GM18498 (cell line): ENCODE data around the gene ZNF366.

Experiments
- ATAC-seq: cut with Tn5 transposase; IDR thresholded peaks from one replicate; pipeline ENCODE4 v1.9.1; 2021; ENCODE audit warnings: mild to moderate bottlenecking, moderate library complexity; ENCODE audit not compliant: unreplicated experiment

ZNF366 gene

GRCh38 chr5:72507231-72507906 lies at the start of gene ZNF366:
ZNF366 (minus strand) TSS chr5:72507410; CDS start chr5:72461496, 45,914 bp downstream.
- ATAC-seq = no peak

GRCh38 chr5:72556351-72557166 lies 49.3 kb upstream of the ZNF366 start:
- ATAC-seq = peak; percentile 89

- no peak for ATAC-seq
Measured at GRCh38 chr5:72555871-72556270, 48.7 kb upstream of the ZNF366 start.

- ATAC-seq = no peak
Measured at GRCh38 chr5:72554897-72555296, 47.7 kb upstream of the ZNF366 start.

DNA sequence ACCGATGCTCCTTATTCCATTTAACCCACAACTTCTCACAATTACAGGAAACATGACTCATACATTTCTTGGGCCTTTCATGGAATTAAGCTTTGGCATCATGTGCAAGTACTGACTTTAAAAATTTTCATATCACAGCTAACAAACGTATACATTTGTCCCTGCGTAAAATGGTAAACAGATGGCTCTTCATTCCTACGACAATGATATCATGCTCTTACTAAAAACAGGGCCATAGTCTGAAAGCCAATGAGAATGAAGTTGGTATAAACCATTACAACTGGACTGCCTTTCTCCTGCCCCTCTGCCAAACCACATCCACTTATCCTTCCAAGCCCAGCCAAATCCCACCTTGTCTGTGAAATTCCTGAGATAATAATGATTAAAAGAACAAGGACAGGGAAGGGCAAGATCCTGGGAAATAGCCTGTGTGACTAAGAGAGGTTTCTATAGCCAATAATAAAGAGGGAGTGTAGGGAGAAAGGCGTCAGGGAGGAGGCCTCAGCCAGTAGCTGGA lies 44.9 kb upstream of the ZNF366 start:
- ATAC-seq = no peak

DNA sequence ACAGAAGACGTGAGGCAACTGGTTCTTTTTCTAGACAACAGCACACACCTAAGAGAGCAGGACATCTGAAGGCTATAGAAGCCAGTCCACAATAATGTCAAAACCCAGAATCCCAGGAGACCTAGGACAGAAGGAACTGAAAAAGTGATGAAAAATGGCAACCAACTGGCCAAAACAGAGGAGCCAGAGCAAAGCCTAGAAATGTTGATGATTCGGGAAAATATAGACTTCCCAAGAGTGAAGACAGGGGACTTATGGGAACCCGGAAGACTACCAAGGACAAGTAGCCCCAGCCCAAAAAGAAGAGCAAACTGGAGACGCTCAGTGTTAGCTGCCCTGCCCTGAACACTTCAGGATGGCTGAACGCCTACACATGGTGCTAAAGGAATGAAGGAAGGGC lies 43.4 kb upstream of the ZNF366 start:
- ATAC-seq = no peak

DNA sequence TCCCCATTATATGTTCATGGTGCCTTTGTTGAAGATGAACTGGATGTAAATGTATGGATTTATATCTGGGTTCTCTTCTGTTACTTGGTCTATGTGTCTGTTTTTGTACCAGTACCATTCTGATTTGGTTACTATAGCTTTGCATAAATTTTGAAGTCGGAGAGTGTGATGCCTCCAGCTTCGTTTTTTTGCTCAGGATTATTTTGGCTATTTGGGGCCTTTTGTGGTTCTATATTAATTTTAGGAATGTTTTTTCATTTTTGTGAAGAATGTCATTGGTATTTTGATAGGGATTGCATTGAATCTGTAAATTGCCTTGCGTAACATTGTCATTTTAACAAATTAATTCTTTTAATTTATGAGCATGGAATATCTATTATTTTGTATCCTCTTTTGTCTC lies 36.6 kb upstream of the ZNF366 start:
- no peak for ATAC-seq

DNA sequence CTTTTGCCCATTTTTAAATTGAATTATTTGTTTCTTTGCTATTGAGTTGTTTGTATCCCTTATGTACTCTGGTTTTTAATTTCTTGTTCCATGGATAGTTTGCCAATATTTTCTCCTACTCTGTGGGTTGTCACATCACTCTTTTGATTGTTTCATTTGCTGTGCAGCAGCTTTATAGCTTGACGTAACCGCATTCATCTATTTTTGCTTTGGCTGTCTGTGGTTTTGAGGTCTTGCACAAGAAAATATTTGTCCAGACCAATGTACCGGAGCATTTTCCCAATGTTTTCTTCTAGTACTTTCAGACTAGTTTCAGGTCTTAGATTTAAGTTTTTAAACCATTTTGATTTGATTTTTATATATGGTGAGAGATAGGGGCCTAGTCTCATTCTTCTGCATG lies 36.2 kb upstream of the ZNF366 start:
- no peak for ATAC-seq

GRCh38 chr5:72542695-72543094 lies 35.5 kb upstream of the ZNF366 start:
- no peak for ATAC-seq

- ATAC-seq = no peak
Measured at GRCh38 chr5:72541501-72542225, 34.5 kb upstream of the ZNF366 start.

GRCh38 chr5:72540759-72541438 lies 33.7 kb upstream of the ZNF366 start:
- no peak for ATAC-seq

DNA sequence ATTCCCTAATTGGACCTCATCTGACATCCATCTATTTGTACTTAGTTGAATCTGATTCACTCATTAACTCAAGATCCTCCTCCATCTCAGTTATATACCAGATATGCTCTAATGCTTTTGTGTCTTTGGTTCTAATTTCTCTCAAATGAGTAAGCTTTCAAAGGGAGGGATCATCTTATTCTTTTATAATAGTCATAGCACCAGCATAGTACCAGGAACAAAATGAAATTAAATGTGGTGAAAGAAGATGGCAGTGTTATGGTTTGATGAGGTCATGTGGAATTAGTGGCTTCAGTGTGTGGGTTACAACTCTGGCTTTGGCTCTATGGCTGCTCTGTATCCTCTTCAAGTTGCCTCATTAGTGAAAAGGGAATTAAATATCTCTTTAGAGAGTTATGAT lies 32.5 kb upstream of the ZNF366 start:
- no peak for ATAC-seq

GRCh38 chr5:72539038-72539437 lies 31.8 kb upstream of the ZNF366 start:
- no peak for ATAC-seq

- no peak for ATAC-seq
Measured at GRCh38 chr5:72537166-72537565, 30.0 kb upstream of the ZNF366 start.

DNA sequence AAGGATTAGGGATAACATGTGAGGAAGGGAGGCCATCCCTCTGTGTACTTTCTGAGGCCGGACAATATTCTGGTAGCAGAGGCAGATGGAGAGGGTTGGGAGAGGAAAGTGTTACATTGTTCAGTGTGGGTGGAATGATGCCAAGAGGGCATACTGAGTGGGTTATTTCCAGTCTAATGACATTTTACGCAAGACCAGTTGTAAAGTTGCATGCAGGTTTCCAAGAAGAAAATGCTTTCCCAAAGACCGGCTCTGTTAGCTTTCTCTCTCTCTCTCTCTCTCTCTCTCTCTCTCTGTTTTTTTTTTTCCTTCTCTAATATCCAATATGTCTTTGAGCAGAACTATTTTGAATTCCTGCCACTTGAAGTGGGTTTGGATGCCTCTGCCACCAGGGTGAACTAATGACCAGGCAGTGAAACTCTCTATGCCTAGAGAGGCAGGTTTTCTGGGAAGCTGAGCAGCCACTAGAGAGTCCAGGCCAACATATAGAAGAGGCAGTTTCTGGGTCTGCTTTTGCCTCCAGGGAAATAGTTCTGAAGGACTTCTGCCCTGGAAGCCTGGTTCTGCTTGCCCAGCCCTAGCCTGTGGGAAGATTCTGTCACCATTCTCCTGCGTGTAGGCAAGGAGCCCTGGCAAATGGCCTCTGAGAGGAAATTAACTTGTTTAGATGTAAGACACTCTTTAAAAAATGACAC lies 24.4 kb upstream of the ZNF366 start:
- no peak for ATAC-seq

DNA sequence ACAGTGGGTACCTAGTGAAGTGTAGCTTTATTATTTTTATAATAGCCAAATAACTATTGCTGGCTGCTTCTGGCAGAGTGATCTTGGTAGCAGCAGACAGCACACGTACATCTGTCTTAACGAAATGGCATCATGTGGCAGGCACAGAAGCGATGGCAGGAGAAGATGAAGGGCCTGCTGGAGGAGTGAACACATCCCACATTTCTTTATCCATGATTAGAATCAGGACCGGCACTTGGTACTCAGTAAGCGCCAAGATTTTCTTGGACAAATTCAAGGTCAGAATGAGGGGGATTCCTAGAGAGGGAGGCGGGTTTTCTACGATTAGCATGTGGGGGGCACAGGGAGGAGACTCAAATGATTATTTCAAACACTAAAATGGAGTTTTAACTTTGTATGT lies 23.0 kb upstream of the ZNF366 start:
- ATAC-seq = no peak

DNA sequence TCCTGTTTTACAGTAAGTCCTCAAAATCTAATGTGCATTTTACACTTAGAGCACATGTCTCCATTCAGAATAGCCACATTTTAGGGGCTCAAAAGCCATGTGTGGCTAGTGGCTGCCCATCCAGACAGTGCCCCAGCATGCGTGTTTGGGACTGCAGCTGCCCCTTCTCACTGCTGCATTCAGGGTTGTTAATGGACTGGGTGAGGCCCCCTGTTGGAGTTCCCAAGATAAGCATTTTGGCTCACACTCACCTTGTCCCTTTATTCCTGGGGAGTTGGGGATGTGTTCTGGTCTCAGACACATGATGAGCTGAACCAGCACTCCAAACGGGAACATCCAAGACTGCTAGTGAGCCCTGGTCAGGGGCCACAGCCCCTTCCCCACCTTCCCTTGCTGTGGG lies 22.2 kb upstream of the ZNF366 start:
- ATAC-seq = no peak

- ATAC-seq = no peak
Measured at GRCh38 chr5:72525816-72526215, 18.6 kb upstream of the ZNF366 start.

GRCh38 chr5:72523960-72524582 lies 16.9 kb upstream of the ZNF366 start:
- ATAC-seq = peak; percentile 57

DNA sequence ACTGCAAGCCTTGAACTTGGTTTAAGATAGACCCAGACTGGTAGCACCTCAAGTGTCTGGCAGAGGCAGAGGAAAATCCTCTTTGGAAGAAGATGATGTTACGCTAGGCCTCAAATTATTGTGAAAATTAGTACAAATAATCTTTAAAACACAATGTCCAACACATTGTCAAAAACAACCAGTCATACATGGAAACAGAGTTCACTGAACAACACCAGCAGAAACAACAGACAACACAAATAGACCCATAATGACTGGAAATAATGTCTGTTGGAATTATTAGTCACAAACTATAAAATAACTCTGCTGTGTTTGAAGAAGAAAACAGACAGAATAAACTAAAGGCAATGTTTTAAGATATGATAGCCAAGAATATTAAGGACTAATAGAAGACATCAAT lies 15.4 kb upstream of the ZNF366 start:
- ATAC-seq = no peak
